PFSK-1 (cell line): ENCODE measurements around the gene UCHL3.

Source experiments
- FOXP2 ChIP-seq: optimal IDR thresholded peaks from 2 replicates; pipeline ENCODE3; 2011; ENCODE audit warnings: borderline replicate concordance, control low read depth, inconsistent platforms; ENCODE audit not compliant: insufficient read depth; ENCODE audit errors: extremely low read length, extremely low read depth
- POLR2AphosphoS5 ChIP-seq: IDR thresholded peaks from 2 replicates; pipeline ENCODE4 v1.6.1; 2012; ENCODE audit warnings: low read depth, mild to moderate bottlenecking, control low read depth, low read length, moderate library complexity
- REST ChIP-seq, 2 experiments: IDR thresholded peaks; 2 replicates each; pipeline versions ENCODE4 v1.6.1 to v1.8.0; 2011 to 2012; ENCODE audit warnings: low read depth in 2 of 2, low read length in 2 of 2, control low read depth in 1 of 2, inconsistent platforms in 1 of 2, mild to moderate bottlenecking in 1 of 2, moderate library complexity in 1 of 2; ENCODE audit not compliant: insufficient read depth in 1 of 2
- SIN3A ChIP-seq: IDR thresholded peaks from 2 replicates; pipeline ENCODE4 v1.6.1; 2012; ENCODE audit warnings: mild to moderate bottlenecking, low read length, moderate library complexity, borderline replicate concordance; ENCODE audit not compliant: insufficient read depth
- TAF1 ChIP-seq: IDR thresholded peaks from 2 replicates; pipeline ENCODE4 v1.6.1; 2012; ENCODE audit warnings: low read length, control low read depth, borderline replicate concordance; ENCODE audit not compliant: insufficient read depth

GRCh38 chr13:75643182-75643581 is 93.6 kb downstream of the UCHL3 start:
- TF ChIP-seq POLR2AphosphoS5 (no peak), REST (IDR thresholded peaks at IDR 0.05; ENCODE audit: insufficient read depth in 1 of 2, low read depth in 2 of 2, low read length in 2 of 2) (no peak), TAF1 (no peak), FOXP2 (no peak), SIN3A (no peak)
